Measurements from ENCODE around the gene INTS4.
"Not testable (repeated sequence)": the region's sequence is repeated elsewhere in the genome, so short reads cannot be mapped to it uniquely, and the experiment has no call there.

Gene INTS4

GRCh38 chr11:77878247-77878646, 116.2 kb downstream of the INTS4 start:
- not testable (repeated sequence) for DNase-seq (ENCODE audit: low read depth)

- DNase-seq (ENCODE audit: low read depth), result no peak
These were observed 118.4 kb downstream of the INTS4 start for GRCh38 chr11:77876045-77876444.

- DNase-seq (ENCODE audit: low read depth), result no peak
These were observed 120.3 kb downstream of the INTS4 start for GRCh38 chr11:77874206-77874605.

GRCh38 chr11:77873345-77873744, 121.1 kb downstream of the INTS4 start:
- DNase-seq (ENCODE audit: low read depth), result no peak

- DNase-seq (ENCODE audit: low read depth), result no peak
These were observed 122.6 kb downstream of the INTS4 start for GRCh38 chr11:77871855-77872254.

GRCh38 chr11:77868744-77869143, 125.7 kb downstream of the INTS4 start:
- no peak for DNase-seq (ENCODE audit: low read depth)

GRCh38 chr11:77866336-77866735, 128.1 kb downstream of the INTS4 start:
- DNase-seq (ENCODE audit: low read depth), result no peak

- no peak for DNase-seq (ENCODE audit: low read depth)
These were observed 128.7 kb downstream of the INTS4 start for GRCh38 chr11:77865805-77866204.

- DNase-seq (ENCODE audit: low read depth), result not testable (repeated sequence)
These were observed 133.0 kb downstream of the INTS4 start for GRCh38 chr11:77861444-77861843.

- not testable (repeated sequence) for DNase-seq (ENCODE audit: low read depth)
These were observed 136.5 kb downstream of the INTS4 start for GRCh38 chr11:77857906-77858457.

- DNase-seq (ENCODE audit: low read depth), result no peak
These were observed 139.6 kb downstream of the INTS4 start for GRCh38 chr11:77854838-77855237.

- DNase-seq (ENCODE audit: low read depth), result no peak
These were observed 143.0 kb downstream of the INTS4 start for GRCh38 chr11:77851503-77851902.

GRCh38 chr11:77843700-77844099, 150.8 kb downstream of the INTS4 start:
- not testable (repeated sequence) for DNase-seq (ENCODE audit: low read depth)

- DNase-seq (ENCODE audit: low read depth), result no peak
These were observed 151.9 kb downstream of the INTS4 start for GRCh38 chr11:77842441-77843121.

GRCh38 chr11:77833302-77833701, 161.2 kb downstream of the INTS4 start:
- no peak for DNase-seq (ENCODE audit: low read depth)

GRCh38 chr11:77828926-77829325, 165.5 kb downstream of the INTS4 start:
- DNase-seq (ENCODE audit: low read depth), result no peak
